Measurements from ENCODE around the gene TAF6. TPM values are rescaled to one million over a fixed set of nuclear protein-coding genes. Genes with fewer than 3 reads are reported as not detected.

TAF6 gene
- total and polyA plus RNA-seq, 2 of the 4 experiments (the other 2 are of a cell fraction), result 11.3 to 55.3 TPM

DNA sequence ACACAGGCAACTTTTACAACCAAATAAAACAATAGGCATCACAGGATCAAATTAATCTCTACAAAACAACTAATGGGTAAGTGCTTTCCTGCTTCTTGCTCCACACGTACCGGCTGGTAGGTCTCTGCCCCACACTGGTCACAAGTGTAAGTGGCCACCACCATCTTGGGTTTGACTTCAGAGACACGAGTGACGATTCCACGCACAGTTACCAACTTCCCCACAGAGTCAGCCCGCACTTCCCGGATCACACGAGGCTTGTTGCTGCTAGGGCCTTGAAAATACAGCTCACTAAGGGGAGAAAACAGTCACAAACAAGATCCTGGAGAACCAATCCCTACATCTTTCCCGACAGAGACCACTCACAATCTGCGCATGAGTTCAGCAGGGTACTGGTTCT, 20.2 kb downstream of the TAF6 start:
- H4K20me1 ChIP-seq (ENCODE audit: insufficient read depth, low read length), result peaks cover 7% of the 10 kb centered on the region
- in situ Hi-C loops (cut with MboI; ENCODE audit: low sequenced_read_pairs), result no loop called here
- H3K4ac ChIP-seq (ENCODE audit: low read depth, low read length), result no peak overlapping the region
- H3K9me1 ChIP-seq (ENCODE audit: insufficient read depth, low read length), result peaks cover 5% of the 10 kb centered on the region; the same call in 1 of the 2 replicates
- no peak overlapping the region for H3K56ac ChIP-seq (ENCODE audit: extremely low read depth, insufficient read depth, low read length)
- no peak overlapping the region for H2BK20ac ChIP-seq (ENCODE audit: low read depth, low read length)
- H3K4me3 ChIP-seq (ENCODE audit: insufficient read depth, low read depth, low read length), result no peak overlapping the region
- no peak overlapping the region for H4K8ac ChIP-seq (ENCODE audit: low read depth in 2 of 2, low read length in 2 of 2)
- H3K36me3 ChIP-seq (ENCODE audit: control insufficient read depth, insufficient read depth, low read length), result peaks cover 51% of the 10 kb centered on the region
- H4K5ac ChIP-seq (ENCODE audit: low read depth, low read length), result no peak overlapping the region; the same call in 1 of the 2 replicates
- H2BK15ac ChIP-seq (ENCODE audit: low read depth, low read length), result no peak overlapping the region
- no peak overlapping the region for H2AK5ac ChIP-seq (ENCODE audit: low read depth, low read length)
- H3K23ac ChIP-seq (ENCODE audit: low read depth, low read length), result no peak overlapping the region
- dilution Hi-C loops (cut with HindIII; ENCODE audit: low sequenced_read_pairs, unreplicated experiment), result no loop called here
- WGBS, 2 experiments (ENCODE audit: extremely low coverage in 2 of 2, insufficient read length in 1 of 2), result 85% methylated on average over 3 of the region's 10 CpGs; no CpG with 5 or more reads in 1 of the 2 experiments
- no peak overlapping the region for H3K14ac ChIP-seq (replicated peaks; ENCODE audit: low read depth, low read length)
- H2BK5ac ChIP-seq (ENCODE audit: low read depth, low read length, poor library complexity, severe bottlenecking), result no peak overlapping the region
- no peak overlapping the region for H2AFZ ChIP-seq (replicated peaks; ENCODE audit: low read length, poor library complexity)
- H3K27ac ChIP-seq (ENCODE audit: insufficient read depth, low read length), result no peak overlapping the region
- no peak overlapping the region for H3K4me2 ChIP-seq (ENCODE audit: low read depth, low read length)
- H4K91ac ChIP-seq (ENCODE audit: insufficient read depth, low read depth, low read length), result no peak overlapping the region
- peaks cover 33 to 71% of the 10 kb centered on the region in 2 experiments for H3K79me1 ChIP-seq (ENCODE audit: low read depth in 1 of 2, low read length in 2 of 2)
- ATAC-seq (ENCODE audit: low read depth) (no peak), DNase-seq (no peak)
- BruUV-seq (replicated peaks), result TSS peak; percentile 67
- H3K9ac ChIP-seq (ENCODE audit: low read depth, low read length), result no peak overlapping the region
- peaks cover 15% of the 10 kb centered on the region for H3K4me1 ChIP-seq (ENCODE audit: control insufficient read depth, insufficient read depth, low read length)
- H2AK9ac ChIP-seq (replicated peaks; ENCODE audit: low read depth, low read length, poor library complexity), result no peak overlapping the region
- no peak overlapping the region for H2BK120ac ChIP-seq (ENCODE audit: low read depth, low read length)
- H3K27me3 ChIP-seq (ENCODE audit: control insufficient read depth, insufficient read depth, low read length), result no peaks in the 10 kb centered on the region
- no peaks in the 10 kb centered on the region for H3K9me3 ChIP-seq (ENCODE audit: control insufficient read depth, insufficient read depth, low read length)
- TF ChIP-seq RCOR1 (IDR thresholded peaks at IDR 0.05; ENCODE audit: insufficient replicate concordance, low read length) (no peak), RAD21 (IDR thresholded peaks at IDR 0.05; ENCODE audit: low read length) (no peak), BHLHE40 (IDR thresholded peaks at IDR 0.05; ENCODE audit: low read depth, low read length) (no peak), NFE2L2 (IDR thresholded peaks at IDR 0.05; ENCODE audit: low read depth, low read length) (no peak), MAZ (IDR thresholded peaks at IDR 0.05; ENCODE audit: borderline replicate concordance, low read depth, low read length) (no peak), CEBPB (IDR thresholded peaks at IDR 0.05; ENCODE audit: low read depth, low read length) (no peak), MXI1 (IDR thresholded peaks at IDR 0.05; ENCODE audit: borderline replicate concordance, low read depth, low read length) (no peak), CHD1 (IDR thresholded peaks at IDR 0.05; ENCODE audit: low read depth, low read length) (no peak), POLR2A (IDR thresholded peaks at IDR 0.05; ENCODE audit: low read depth, low read length) (no peak), SMC3 (IDR thresholded peaks at IDR 0.05; ENCODE audit: low read depth, low read length) (no peak), FOS (IDR thresholded peaks at IDR 0.05; ENCODE audit: low read depth, low read length) (no peak), MAFK (IDR thresholded peaks at IDR 0.05; ENCODE audit: low read depth, low read length) (no peak), RFX5 (IDR thresholded peaks at IDR 0.05; ENCODE audit: low read depth, low read length) (no peak)
- TF ChIP-seq, protein P1, sequence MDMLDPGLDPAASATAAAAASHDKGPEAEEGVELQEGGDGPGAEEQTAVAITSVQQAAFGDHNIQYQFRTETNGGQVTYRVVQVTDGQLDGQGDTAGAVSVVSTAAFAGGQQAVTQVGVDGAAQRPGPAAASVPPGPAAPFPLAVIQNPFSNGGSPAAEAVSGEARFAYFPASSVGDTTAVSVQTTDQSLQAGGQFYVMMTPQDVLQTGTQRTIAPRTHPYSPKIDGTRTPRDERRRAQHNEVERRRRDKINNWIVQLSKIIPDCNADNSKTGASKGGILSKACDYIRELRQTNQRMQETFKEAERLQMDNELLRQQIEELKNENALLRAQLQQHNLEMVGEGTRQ (IDR thresholded peaks at IDR 0.05; ENCODE audit: low read depth, low read length), result no peak
- TF ChIP-seq, protein P2, sequence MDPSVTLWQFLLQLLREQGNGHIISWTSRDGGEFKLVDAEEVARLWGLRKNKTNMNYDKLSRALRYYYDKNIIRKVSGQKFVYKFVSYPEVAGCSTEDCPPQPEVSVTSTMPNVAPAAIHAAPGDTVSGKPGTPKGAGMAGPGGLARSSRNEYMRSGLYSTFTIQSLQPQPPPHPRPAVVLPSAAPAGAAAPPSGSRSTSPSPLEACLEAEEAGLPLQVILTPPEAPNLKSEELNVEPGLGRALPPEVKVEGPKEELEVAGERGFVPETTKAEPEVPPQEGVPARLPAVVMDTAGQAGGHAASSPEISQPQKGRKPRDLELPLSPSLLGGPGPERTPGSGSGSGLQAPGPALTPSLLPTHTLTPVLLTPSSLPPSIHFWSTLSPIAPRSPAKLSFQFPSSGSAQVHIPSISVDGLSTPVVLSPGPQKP (IDR thresholded peaks at IDR 0.05; ENCODE audit: borderline replicate concordance, low read depth, low read length), result no peak
- TF ChIP-seq, protein P3, sequence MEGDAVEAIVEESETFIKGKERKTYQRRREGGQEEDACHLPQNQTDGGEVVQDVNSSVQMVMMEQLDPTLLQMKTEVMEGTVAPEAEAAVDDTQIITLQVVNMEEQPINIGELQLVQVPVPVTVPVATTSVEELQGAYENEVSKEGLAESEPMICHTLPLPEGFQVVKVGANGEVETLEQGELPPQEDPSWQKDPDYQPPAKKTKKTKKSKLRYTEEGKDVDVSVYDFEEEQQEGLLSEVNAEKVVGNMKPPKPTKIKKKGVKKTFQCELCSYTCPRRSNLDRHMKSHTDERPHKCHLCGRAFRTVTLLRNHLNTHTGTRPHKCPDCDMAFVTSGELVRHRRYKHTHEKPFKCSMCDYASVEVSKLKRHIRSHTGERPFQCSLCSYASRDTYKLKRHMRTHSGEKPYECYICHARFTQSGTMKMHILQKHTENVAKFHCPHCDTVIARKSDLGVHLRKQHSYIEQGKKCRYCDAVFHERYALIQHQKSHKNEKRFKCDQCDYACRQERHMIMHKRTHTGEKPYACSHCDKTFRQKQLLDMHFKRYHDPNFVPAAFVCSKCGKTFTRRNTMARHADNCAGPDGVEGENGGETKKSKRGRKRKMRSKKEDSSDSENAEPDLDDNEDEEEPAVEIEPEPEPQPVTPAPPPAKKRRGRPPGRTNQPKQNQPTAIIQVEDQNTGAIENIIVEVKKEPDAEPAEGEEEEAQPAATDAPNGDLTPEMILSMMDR (conservative IDR thresholded peaks at IDR 0.05; ENCODE audit: low read depth, low read length), result no peak
- H3K18ac ChIP-seq (ENCODE audit: low read depth, low read length), result no peak overlapping the region
- ChIA-PET CTCF (no interaction called here), POLR2A (ENCODE audit: unreplicated experiment) (no interaction called here)
- intact Hi-C loops (cut with micrococcal nuclease), result no loop called here
